ENCODE results near the gene CTAGE6.
"Not testable (repeated sequence)": the region's sequence is repeated elsewhere in the genome, so short reads cannot be mapped to it uniquely, and the experiment has no call there.

The CTAGE6 gene

GRCh38 chr7:143757596-143757995 is at the start of gene CTAGE6:
CTAGE6 (minus strand) TSS chr7:143757696; CDS start chr7:143757658, 38 bp downstream.
- DNase-seq = not testable (repeated sequence)

GRCh38 chr7:143806664-143807071 is 49.2 kb upstream of the CTAGE6 start:
- not testable (repeated sequence) for DNase-seq

- DNase-seq = not testable (repeated sequence)
Observed at GRCh38 chr7:143797896-143798290, 40.4 kb upstream of the CTAGE6 start.

GRCh38 chr7:143797119-143797895 is 39.8 kb upstream of the CTAGE6 start:
- DNase-seq = not testable (repeated sequence)

GRCh38 chr7:143795653-143796052 is 38.2 kb upstream of the CTAGE6 start:
- not testable (repeated sequence) for DNase-seq

- DNase-seq = not testable (repeated sequence)
Observed at GRCh38 chr7:143792633-143793032, 35.1 kb upstream of the CTAGE6 start.

GRCh38 chr7:143785415-143786182 is 28.1 kb upstream of the CTAGE6 start:
- DNase-seq = not testable (repeated sequence)

GRCh38 chr7:143779591-143779990 is 22.1 kb upstream of the CTAGE6 start:
- not testable (repeated sequence) for DNase-seq

- DNase-seq = not testable (repeated sequence)
Observed at GRCh38 chr7:143772738-143773468, 15.4 kb upstream of the CTAGE6 start.

GRCh38 chr7:143767531-143767930 is 10.0 kb upstream of the CTAGE6 start:
- DNase-seq = not testable (repeated sequence)

- not testable (repeated sequence) for DNase-seq
Observed at GRCh38 chr7:143765678-143766077, 8.2 kb upstream of the CTAGE6 start.

- DNase-seq = not testable (repeated sequence)
Observed at GRCh38 chr7:143763065-143763464, 5.6 kb upstream of the CTAGE6 start.

GRCh38 chr7:143745340-143745739 is 12.2 kb downstream of the CTAGE6 start:
- not testable (repeated sequence) for DNase-seq

GRCh38 chr7:143737037-143737819 is 20.3 kb downstream of the CTAGE6 start:
- not testable (repeated sequence) for DNase-seq

GRCh38 chr7:143735962-143736361 is 21.5 kb downstream of the CTAGE6 start:
- DNase-seq = no peak

- DNase-seq = no peak
Observed at GRCh38 chr7:143733876-143734275, 23.6 kb downstream of the CTAGE6 start.

GRCh38 chr7:143728333-143728862 is 29.1 kb downstream of the CTAGE6 start:
- DNase-seq = no peak

- not testable (repeated sequence) for DNase-seq
Observed at GRCh38 chr7:143727561-143727960, 29.9 kb downstream of the CTAGE6 start.

- DNase-seq = not testable (repeated sequence)
Observed at GRCh38 chr7:143726143-143726542, 31.4 kb downstream of the CTAGE6 start.

GRCh38 chr7:143720335-143720734 is 37.2 kb downstream of the CTAGE6 start:
- DNase-seq = not testable (repeated sequence)

GRCh38 chr7:143715543-143716193 is 41.8 kb downstream of the CTAGE6 start:
- not testable (repeated sequence) for DNase-seq

Measured in NCI-H187 (cell line).